ENCODE results near the gene OXTR. TPM values are rescaled to one million over a fixed set of nuclear protein-coding genes. Genes with fewer than 3 reads are reported as not detected.

OXTR gene
- total RNA-seq, 4 donors from 2014 or later, result 0.42 to 3.6 (median 1.6) TPM

DNA sequence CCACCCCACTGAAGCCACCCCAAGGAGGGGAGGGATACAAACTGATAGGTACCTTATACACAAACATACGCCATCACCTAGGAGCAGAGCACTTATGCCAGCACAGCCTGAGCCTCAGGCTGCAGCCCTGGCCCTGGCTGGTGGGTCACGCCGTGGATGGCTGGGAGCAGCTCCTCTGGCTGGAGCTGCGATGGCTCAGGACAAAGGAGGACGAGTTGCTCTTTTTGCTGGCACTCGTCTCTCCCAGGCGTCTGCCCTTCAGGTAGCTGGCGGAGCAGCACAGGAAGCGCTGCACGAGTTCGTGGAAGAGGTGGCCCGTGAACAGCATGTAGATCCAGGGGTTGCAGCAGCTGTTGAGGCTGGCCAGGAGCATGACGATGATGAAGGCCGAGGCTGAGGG lies 16.6 kb downstream of the OXTR start:
- H3K4me3 ChIP-seq, result no peak overlapping the region
- intact Hi-C loops (cut with DNase I), result no loop called here
- no peak overlapping the region for H3K27ac ChIP-seq (replicated peaks in 1 of 4)
- DNase-seq (ENCODE audit: extremely low spot score), result no peak
- H3K27me3 ChIP-seq, result no peaks in the 10 kb centered on the region
- TF ChIP-seq EP300 (IDR thresholded peaks at IDR 0.05), result no peak
- TF ChIP-seq POLR2AphosphoS5 (IDR thresholded peaks at IDR 0.05), result no peak
- TF ChIP-seq POLR2A (IDR thresholded peaks at IDR 0.05; ENCODE audit: low read depth), result no peak
- TF ChIP-seq, protein P1, sequence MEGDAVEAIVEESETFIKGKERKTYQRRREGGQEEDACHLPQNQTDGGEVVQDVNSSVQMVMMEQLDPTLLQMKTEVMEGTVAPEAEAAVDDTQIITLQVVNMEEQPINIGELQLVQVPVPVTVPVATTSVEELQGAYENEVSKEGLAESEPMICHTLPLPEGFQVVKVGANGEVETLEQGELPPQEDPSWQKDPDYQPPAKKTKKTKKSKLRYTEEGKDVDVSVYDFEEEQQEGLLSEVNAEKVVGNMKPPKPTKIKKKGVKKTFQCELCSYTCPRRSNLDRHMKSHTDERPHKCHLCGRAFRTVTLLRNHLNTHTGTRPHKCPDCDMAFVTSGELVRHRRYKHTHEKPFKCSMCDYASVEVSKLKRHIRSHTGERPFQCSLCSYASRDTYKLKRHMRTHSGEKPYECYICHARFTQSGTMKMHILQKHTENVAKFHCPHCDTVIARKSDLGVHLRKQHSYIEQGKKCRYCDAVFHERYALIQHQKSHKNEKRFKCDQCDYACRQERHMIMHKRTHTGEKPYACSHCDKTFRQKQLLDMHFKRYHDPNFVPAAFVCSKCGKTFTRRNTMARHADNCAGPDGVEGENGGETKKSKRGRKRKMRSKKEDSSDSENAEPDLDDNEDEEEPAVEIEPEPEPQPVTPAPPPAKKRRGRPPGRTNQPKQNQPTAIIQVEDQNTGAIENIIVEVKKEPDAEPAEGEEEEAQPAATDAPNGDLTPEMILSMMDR (IDR thresholded peaks at IDR 0.05), result no peak
- 93% methylated on average over 9 of the region's 14 CpGs for WGBS
- no peaks in the 10 kb centered on the region for H3K36me3 ChIP-seq
- H3K9me3 ChIP-seq, result no peaks in the 10 kb centered on the region
- no peaks in the 10 kb centered on the region for H3K4me1 ChIP-seq

DNA sequence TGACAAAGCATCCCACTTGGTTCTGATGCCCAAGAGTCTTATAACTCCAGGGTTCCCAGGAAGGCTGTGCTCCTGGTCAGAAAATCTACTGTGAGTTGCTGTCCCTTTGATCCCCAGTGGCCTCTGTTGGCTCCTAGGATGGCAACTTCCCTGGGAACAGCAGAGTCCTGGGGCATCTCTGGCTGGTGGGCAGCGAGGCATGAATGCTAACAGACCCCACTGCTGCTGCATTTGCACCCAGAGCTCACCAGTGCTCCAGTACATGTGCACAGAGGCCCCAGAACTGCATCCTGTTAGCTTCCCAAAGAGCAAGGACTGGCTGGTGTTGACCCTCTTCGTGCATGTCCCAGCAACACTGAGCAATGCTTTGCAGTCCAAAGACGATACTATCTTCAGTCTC lies 20.1 kb downstream of the OXTR start:
- 100% methylated on average over 1 of the region's 3 CpGs for WGBS
- no peak for DNase-seq (ENCODE audit: extremely low spot score)
- intact Hi-C loops (cut with DNase I), result no loop called here

DNA sequence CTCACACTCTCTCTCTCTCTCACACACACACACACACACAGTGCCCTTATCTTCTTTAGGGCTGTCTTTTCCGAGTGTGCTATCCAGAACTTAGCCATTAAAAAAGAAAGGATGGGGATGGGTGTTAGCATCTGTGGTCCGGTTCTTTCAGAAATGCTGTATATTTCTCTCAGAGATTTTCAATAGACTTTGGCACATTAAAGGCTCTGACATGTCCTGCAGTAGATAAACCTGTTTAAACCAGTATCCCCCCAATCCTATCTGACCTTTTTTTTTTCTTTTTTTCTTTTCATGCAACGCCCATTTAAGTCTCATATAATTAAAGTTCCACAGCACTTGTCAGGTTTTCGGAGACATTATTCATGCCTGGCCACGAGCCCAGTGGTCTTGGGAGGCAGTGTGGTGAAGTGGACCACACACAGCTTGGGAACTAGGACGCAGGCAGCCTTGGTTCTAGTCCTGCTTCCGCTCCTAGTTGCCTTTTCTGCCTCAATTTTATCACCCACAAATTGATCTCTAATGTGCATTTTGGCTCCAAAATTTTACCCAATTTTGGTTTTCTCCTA lies 22.6 kb downstream of the OXTR start:
- DNase-seq (ENCODE audit: extremely low spot score), result no peak
- H3K36me3 ChIP-seq, result no peaks in the 10 kb centered on the region
- H3K4me1 ChIP-seq, result peaks cover 0 to 3% (median 2%) of the 10 kb centered on the region in 4 donors
- WGBS, result 57% methylated on average over 7 of the region's 7 CpGs
- intact Hi-C loops (cut with DNase I), result no loop called here
- H3K9me3 ChIP-seq, result no peaks in the 10 kb centered on the region
- no peak overlapping the region for H3K4me3 ChIP-seq
- no peak overlapping the region for H3K27ac ChIP-seq (replicated peaks in 1 of 4)
- TF ChIP-seq EP300 (IDR thresholded peaks at IDR 0.05), result no peak
- TF ChIP-seq POLR2A (IDR thresholded peaks at IDR 0.05; ENCODE audit: low read depth), result no peak
- TF ChIP-seq, protein P1 (IDR thresholded peaks at IDR 0.05), result no peak
- TF ChIP-seq POLR2AphosphoS5 (IDR thresholded peaks at IDR 0.05), result no peak
- H3K27me3 ChIP-seq, result peaks cover 0 to 6% (median 0%) of the 10 kb centered on the region in 4 donors

More for the DNA sequence above, 20.1 kb downstream of the OXTR start:
- Histone ChIP-seq H3K4me1 (no peaks in the 10 kb centered on the region), H3K27me3 (peaks cover 0 to 5% (median 0%) of the 10 kb centered on the region in 4 donors), H3K9me3 (no peaks in the 10 kb centered on the region), H3K27ac (replicated peaks in 1 of 4) (no peak overlapping the region), H3K36me3 (no peaks in the 10 kb centered on the region), H3K4me3 (no peak overlapping the region)
- TF ChIP-seq, protein P1 (IDR thresholded peaks at IDR 0.05), result no peak
- TF ChIP-seq POLR2AphosphoS5 (IDR thresholded peaks at IDR 0.05) (no peak), EP300 (IDR thresholded peaks at IDR 0.05) (no peak), POLR2A (IDR thresholded peaks at IDR 0.05; ENCODE audit: low read depth) (no peak)

DNA sequence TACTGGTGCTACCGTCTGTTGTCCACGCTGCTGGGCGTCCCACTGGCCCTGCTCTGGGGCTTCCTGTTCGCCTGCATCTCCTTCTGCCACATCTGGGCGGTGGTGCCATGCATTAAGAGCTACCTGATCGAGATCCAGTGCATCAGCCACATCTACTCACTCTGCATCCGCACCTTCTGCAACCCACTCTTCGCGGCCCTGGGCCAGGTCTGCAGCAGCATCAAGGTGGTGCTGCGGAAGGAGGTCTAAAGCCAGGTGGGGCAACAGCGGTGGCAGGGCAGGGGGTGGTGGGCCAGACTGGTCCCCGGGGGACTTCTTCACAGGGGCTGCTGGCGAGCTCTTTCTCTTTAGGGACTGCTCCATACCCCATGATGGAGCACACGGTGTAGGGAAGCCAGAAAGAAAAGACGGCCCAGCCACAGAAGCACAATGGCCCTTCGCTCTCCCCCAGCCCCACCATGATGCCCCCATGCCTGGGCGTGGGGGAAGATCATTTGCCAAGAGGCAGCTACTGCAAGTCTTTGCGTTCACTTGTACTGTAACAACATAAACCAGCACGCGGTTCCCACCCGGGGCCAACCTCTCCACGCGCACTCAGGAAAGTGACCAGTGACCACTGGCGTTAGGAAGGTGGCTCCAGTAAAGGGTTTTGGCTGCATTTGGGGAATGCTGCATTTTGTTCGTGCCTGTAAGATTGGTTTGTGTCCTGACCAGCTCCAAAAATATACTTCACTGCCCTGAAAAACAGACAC lies 23.6 kb downstream of the OXTR start:
- H3K36me3 ChIP-seq, result no peaks in the 10 kb centered on the region
- TF ChIP-seq POLR2AphosphoS5 (IDR thresholded peaks at IDR 0.05) (no peak), EP300 (IDR thresholded peaks at IDR 0.05) (no peak), POLR2A (IDR thresholded peaks at IDR 0.05; ENCODE audit: low read depth) (no peak)
- TF ChIP-seq, protein P1 (IDR thresholded peaks at IDR 0.05), result no peak
- no peaks in the 10 kb centered on the region for H3K9me3 ChIP-seq
- DNase-seq (ENCODE audit: extremely low spot score), result no peak
- WGBS, result 97% methylated on average over 20 of the region's 25 CpGs
- intact Hi-C loops (cut with DNase I), result no loop called here
- peaks cover 0 to 10% (median 0%) of the 10 kb centered on the region in 4 donors for H3K27me3 ChIP-seq
- no peak overlapping the region for H3K4me3 ChIP-seq
- H3K27ac ChIP-seq (replicated peaks in 1 of 4), result no peak overlapping the region
- H3K4me1 ChIP-seq, result peaks cover 7 to 12% (median 10%) of the 10 kb centered on the region in 4 donors

Measured in esophagus muscularis mucosa (tissue), 4 donors.